CD4-positive, CD25-positive, alpha-beta regulatory T cell (primary cell): ENCODE data around the gene DEAF1. TPM values are rescaled to one million over a fixed set of nuclear protein-coding genes. Genes with fewer than 3 reads are reported as not detected.
A peak's percentile ranks its signal among the peaks of the same experiment; 100 is the strongest.

Source experiments
- ATAC-seq, 2 donors: fragments of 150-1000 bp; cut with Tn5 transposase; one replicate each; pipeline ENCODE4 v1.10.0; 2021; ENCODE audit warnings: low read depth in 2 of 2, moderate number of reproducible peaks in 2 of 2, moderate library complexity in 1 of 2
- DNase-seq, 3 donors: peaks; one replicate each; pipeline versions ENCODE4 v3.0.0 to v3.0.0-alpha.2; 2012 to 2022; ENCODE audit warnings: mixed read lengths in 1 of 3
- H3K27ac ChIP-seq: one replicate; pipeline ENCODE4 v1.7.0; 2013; ENCODE audit warnings: mild to moderate bottlenecking, low read length; ENCODE audit not compliant: insufficient read depth, poor library complexity, severe bottlenecking
- H3K27me3 ChIP-seq: one replicate; pipeline ENCODE4 v1.7.0; 2013; ENCODE audit warnings: low read length; ENCODE audit not compliant: control insufficient read depth, insufficient read depth
- H3K36me3 ChIP-seq: one replicate; pipeline ENCODE4 v1.7.0; 2013; ENCODE audit warnings: mild to moderate bottlenecking, low read length, moderate library complexity; ENCODE audit not compliant: control insufficient read depth, insufficient read depth
- H3K4me1 ChIP-seq: 2 replicates; pipeline ENCODE4 v1.7.0; 2013; ENCODE audit warnings: mild to moderate bottlenecking, low read length; ENCODE audit not compliant: insufficient read depth, control insufficient read depth, poor library complexity, severe bottlenecking
- H3K4me3 ChIP-seq: one replicate; pipeline ENCODE4 v1.7.0; 2013; ENCODE audit warnings: low read depth, mild to moderate bottlenecking, low read length, moderate library complexity
- H3K9me3 ChIP-seq, 2 experiments: 1 replicate in 1 of 2; 2 replicates in 1 of 2; pipeline ENCODE4 v1.7.0; 2013; ENCODE audit warnings: low read length in 2 of 2, mild to moderate bottlenecking in 1 of 2, moderate library complexity in 1 of 2; ENCODE audit not compliant: control insufficient read depth in 2 of 2
- H3K27ac Mint-ChIP-seq, 3 donors: one replicate each; pipeline ENCODE4 v1.8.0; 2020 to 2022; ENCODE audit warnings: mild to moderate bottlenecking in 3 of 3, mixed read lengths in 3 of 3, moderate library complexity in 2 of 3
- H3K27me3 Mint-ChIP-seq: one replicate; pipeline ENCODE4 v1.8.0; 2022; ENCODE audit warnings: mild to moderate bottlenecking, mixed read lengths
- H3K36me3 Mint-ChIP-seq: one replicate; pipeline ENCODE4 v1.8.0; 2020; ENCODE audit warnings: mixed read lengths
- H3K4me1 Mint-ChIP-seq, 4 donors: one replicate each; pipeline ENCODE4 v1.8.0; 2020 to 2022; ENCODE audit warnings: mixed read lengths in 4 of 4, mild to moderate bottlenecking in 1 of 4
- H3K4me3 Mint-ChIP-seq, 4 donors: one replicate each; pipeline ENCODE4 v1.8.0; 2020 to 2022; ENCODE audit warnings: mild to moderate bottlenecking in 4 of 4, mixed read lengths in 4 of 4, moderate library complexity in 3 of 4
- H3K9me3 Mint-ChIP-seq, 7 donors: one replicate each; pipeline ENCODE4 v1.8.0; 2020 to 2022; ENCODE audit warnings: mixed read lengths in 7 of 7, mild to moderate bottlenecking in 3 of 7, moderate library complexity in 2 of 7
- polyA plus RNA-seq, 4 donors: library from polyadenylated mRNA; unstranded; fragments of 300-500 nt; fragmentation: Illumina TruSeq; gene quantifications; one replicate each; pipeline ENCODE4 v1.2.3, GENCODE V29; 2021
- total RNA-seq: library from RNA; stranded (reverse); gene quantifications from one replicate; pipeline ENCODE4 v1.2.3, GENCODE V29; 2022

The DEAF1 gene
- total and polyA plus RNA-seq, 5 donors from 2014 or later, result 33.5 to 84.1 (median 37.7) TPM

DNA sequence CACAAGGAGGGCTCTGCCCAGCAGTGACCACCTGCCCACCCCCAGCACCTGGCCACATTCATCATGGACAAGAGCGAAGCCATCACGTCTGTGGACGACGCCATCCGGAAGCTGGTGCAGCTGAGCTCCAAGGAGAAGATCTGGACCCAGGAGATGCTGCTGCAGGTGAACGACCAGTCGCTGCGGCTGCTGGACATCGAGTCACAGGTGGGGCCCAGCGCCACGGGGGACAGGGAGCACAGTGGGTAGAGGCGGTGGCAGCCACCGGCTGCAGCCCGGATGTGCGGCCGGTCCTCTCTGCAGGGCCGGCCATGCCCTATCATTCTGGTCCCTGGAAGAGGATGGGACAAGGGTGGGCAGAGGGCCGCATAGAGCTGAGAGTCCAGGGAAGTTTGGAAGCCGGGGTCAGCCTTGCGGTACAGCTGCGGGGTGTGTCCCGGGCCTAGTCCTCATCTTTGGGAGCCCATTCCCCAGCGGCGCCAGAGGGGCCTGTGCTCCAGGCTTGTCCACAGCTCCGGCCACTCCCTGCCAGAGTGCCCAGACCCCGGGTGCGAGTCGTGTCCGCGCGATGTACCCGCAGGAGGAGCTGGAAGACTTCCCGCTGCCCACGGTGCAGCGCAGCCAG, 25.1 kb upstream of the DEAF1 start:
- no peak for DNase-seq
- Mint-ChIP-seq H3K36me3 (no peaks in the 10 kb centered on the region), H3K27ac (no peak overlapping the region), H3K27me3 (peaks cover 13% of the 10 kb centered on the region), H3K4me1 (peaks cover 0 to 21% (median 9%) of the 10 kb centered on the region in 4 donors), H3K4me3 (peak overlapping the region in 2 of 4 donors; percentile 11 to 52), H3K9me3 (peaks cover 0 to 3% (median 0%) of the 10 kb centered on the region in 7 donors)
- H3K4me1 ChIP-seq, result peaks cover 31% of the 10 kb centered on the region
- no peaks in the 10 kb centered on the region for H3K9me3 ChIP-seq
- ATAC-seq, result no peak
- H3K27me3 ChIP-seq, result no peaks in the 10 kb centered on the region
- no peaks in the 10 kb centered on the region for H3K36me3 ChIP-seq
- no peak overlapping the region for H3K4me3 ChIP-seq
- H3K27ac ChIP-seq, result no peak overlapping the region

DNA sequence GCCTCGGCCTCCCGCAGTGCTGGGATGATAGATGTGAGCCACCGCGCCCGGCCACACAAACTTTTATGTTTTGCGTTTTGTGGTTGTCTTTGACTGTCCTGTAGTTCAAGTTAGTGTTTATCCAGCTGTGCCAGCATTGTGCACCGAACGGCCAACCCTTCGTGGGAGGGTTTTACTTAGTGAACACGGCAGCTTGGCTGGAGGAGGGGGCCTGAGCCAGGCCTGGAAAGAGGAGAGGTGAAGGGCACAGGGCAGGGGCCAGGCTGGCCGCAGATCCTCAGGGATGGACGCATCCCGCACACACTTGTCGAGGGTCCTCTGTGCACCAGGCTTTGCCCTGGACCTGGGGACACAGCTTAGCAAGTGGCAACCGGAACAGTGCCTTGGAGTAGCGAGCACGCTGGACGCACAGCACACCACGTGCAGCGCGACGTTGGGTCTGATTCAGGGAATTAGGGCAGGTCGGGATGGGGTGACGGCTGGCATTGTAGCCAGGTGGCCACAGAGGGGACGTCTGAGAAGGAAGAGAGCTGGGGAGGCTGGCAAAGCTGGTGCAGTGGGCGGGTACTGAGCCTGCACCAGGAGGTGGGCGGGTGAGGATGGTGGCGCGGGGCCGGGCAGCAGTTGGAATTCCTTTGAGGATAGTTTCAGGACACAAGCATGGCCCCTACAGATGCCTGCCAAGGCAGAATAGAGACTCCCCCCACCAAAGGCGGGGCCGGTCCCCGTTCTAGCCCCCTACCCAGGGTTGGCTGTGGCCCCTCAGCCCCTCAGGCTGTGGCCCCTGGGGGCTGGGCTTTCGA, 24.4 kb upstream of the DEAF1 start:
- H3K9me3 Mint-ChIP-seq, result peaks cover 0 to 5% (median 0%) of the 10 kb centered on the region in 7 donors
- Histone ChIP-seq H3K4me1 (peaks cover 31% of the 10 kb centered on the region), H3K9me3 (no peaks in the 10 kb centered on the region), H3K27ac (no peak overlapping the region), H3K4me3 (no peak overlapping the region), H3K27me3 (no peaks in the 10 kb centered on the region), H3K36me3 (no peaks in the 10 kb centered on the region)
- H3K4me1 Mint-ChIP-seq, result peaks cover 0 to 19% (median 9%) of the 10 kb centered on the region in 4 donors
- no peak for DNase-seq
- ATAC-seq, result no peak
- H3K36me3 Mint-ChIP-seq, result no peaks in the 10 kb centered on the region
- peaks cover 13% of the 10 kb centered on the region for H3K27me3 Mint-ChIP-seq
- peak overlapping the region in 1 of 3 donors; percentile 77 for H3K27ac Mint-ChIP-seq
- peak overlapping the region in 2 of 4 donors; percentile 11 to 56 for H3K4me3 Mint-ChIP-seq

GRCh38 chr11:714436-714835, 19.4 kb upstream of the DEAF1 start:
- Mint-ChIP-seq H3K27ac (no peak overlapping the region), H3K27me3 (peaks cover 13% of the 10 kb centered on the region), H3K4me3 (no peak overlapping the region), H3K4me1 (peaks cover 0 to 7% (median 0%) of the 10 kb centered on the region in 4 donors), H3K9me3 (peaks cover 0 to 5% (median 0%) of the 10 kb centered on the region in 7 donors), H3K36me3 (no peaks in the 10 kb centered on the region)
- H3K36me3 ChIP-seq, result no peaks in the 10 kb centered on the region
- H3K27ac ChIP-seq, result no peak overlapping the region
- ATAC-seq (no peak), DNase-seq (no peak)
- H3K9me3 ChIP-seq, result no peaks in the 10 kb centered on the region
- no peak overlapping the region for H3K4me3 ChIP-seq
- no peaks in the 10 kb centered on the region for H3K4me1 ChIP-seq
- H3K27me3 ChIP-seq, result no peaks in the 10 kb centered on the region

GRCh38 chr11:709109-709997, 14.3 kb upstream of the DEAF1 start:
- H3K4me3 ChIP-seq, result no peak overlapping the region
- Mint-ChIP-seq H3K27me3 (peaks cover 20% of the 10 kb centered on the region), H3K27ac (no peak overlapping the region), H3K9me3 (no peaks in the 10 kb centered on the region), H3K4me1 (peaks cover 0 to 6% (median 0%) of the 10 kb centered on the region in 4 donors), H3K36me3 (no peaks in the 10 kb centered on the region), H3K4me3 (no peak overlapping the region)
- no peak overlapping the region for H3K27ac ChIP-seq
- H3K36me3 ChIP-seq, result no peaks in the 10 kb centered on the region
- no peak for ATAC-seq
- peaks cover 14% of the 10 kb centered on the region for H3K4me1 ChIP-seq
- no peaks in the 10 kb centered on the region for H3K9me3 ChIP-seq
- no peak for DNase-seq
- H3K27me3 ChIP-seq, result no peaks in the 10 kb centered on the region

- H3K36me3 ChIP-seq, result no peaks in the 10 kb centered on the region
- no peaks in the 10 kb centered on the region for H3K9me3 Mint-ChIP-seq
- H3K27me3 Mint-ChIP-seq, result peaks cover 20% of the 10 kb centered on the region
- H3K27me3 ChIP-seq, result no peaks in the 10 kb centered on the region
- no peak overlapping the region for H3K4me3 ChIP-seq
- no peak overlapping the region for H3K27ac ChIP-seq
- H3K9me3 ChIP-seq, result no peaks in the 10 kb centered on the region
- ATAC-seq, result no peak
- H3K27ac Mint-ChIP-seq, result no peak overlapping the region
- H3K4me3 Mint-ChIP-seq, result no peak overlapping the region
- no peak for DNase-seq
- H3K4me1 ChIP-seq, result peaks cover 14% of the 10 kb centered on the region
- H3K36me3 Mint-ChIP-seq, result no peaks in the 10 kb centered on the region
- peaks cover 0 to 6% (median 0%) of the 10 kb centered on the region in 4 donors for H3K4me1 Mint-ChIP-seq
These were observed 13.5 kb upstream of the DEAF1 start for GRCh38 chr11:708511-708910.

DNA sequence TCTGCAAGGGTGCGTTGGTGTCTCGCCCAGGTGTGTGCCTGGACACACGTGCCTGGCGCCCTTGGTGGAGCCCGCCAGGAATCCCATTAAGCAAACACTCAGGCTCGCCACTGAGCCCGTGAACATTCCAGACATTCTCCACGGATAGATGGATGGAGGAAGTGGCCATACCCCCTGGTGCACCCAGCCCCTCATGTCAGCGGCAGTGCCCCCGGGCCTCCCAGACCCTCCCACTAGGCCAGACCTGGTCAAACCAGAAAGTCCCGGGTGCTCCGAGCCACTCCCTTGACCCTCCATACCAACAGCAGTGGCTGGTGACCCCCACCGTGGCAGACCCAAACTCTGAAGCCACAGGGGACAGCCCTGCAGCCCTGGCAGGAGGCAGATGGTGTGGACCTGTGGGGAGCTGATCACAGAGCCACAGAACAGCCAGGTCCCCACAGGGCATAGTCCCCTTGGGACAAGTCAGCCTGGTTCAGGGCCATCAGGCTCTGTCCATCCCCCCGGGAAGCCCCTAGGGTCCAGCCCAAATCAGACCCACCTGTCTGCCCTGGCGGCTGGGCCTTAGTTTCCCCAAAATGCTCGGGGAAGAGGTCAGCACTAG, 12.9 kb upstream of the DEAF1 start:
- Mint-ChIP-seq H3K27me3 (peaks cover 20% of the 10 kb centered on the region), H3K36me3 (no peaks in the 10 kb centered on the region), H3K9me3 (no peaks in the 10 kb centered on the region), H3K4me3 (peak overlapping the region in 1 of 4 donors; percentile 15), H3K4me1 (peaks cover 0 to 6% (median 0%) of the 10 kb centered on the region in 4 donors), H3K27ac (no peak overlapping the region)
- Histone ChIP-seq H3K36me3 (no peaks in the 10 kb centered on the region), H3K4me1 (peaks cover 14% of the 10 kb centered on the region), H3K27ac (no peak overlapping the region), H3K4me3 (no peak overlapping the region), H3K9me3 (no peaks in the 10 kb centered on the region), H3K27me3 (no peaks in the 10 kb centered on the region)
- ATAC-seq, result no peak
- no peak for DNase-seq
